MM.1S (cell line): Measurements from ENCODE around the gene CD300H.

Experiments used
- DNase-seq: peaks from one replicate; pipeline ENCODE4 v3.0.0-alpha.2; 2015
- H2AFZ ChIP-seq: fragments of 300-600 bp; sonication (generic); 2 replicates; pipeline ENCODE4 v1.6.0; 2016; ENCODE audit warnings: antibody characterized with exemption, low read length
- H3F3A ChIP-seq: fragments of 300-600 bp; sonication (generic); 2 replicates; pipeline ENCODE4 v1.6.1; 2016; ENCODE audit warnings: mild to moderate bottlenecking, antibody characterized with exemption, low read length, moderate library complexity, mixed read lengths; ENCODE audit not compliant: insufficient read depth
- H3K27ac ChIP-seq: fragments of 300-600 bp; sonication (generic); 2 replicates; pipeline ENCODE4 v1.5.1; 2016; ENCODE audit warnings: mild to moderate bottlenecking, low read length
- H3K27me3 ChIP-seq: fragments of 300-600 bp; sonication (generic); replicated peaks from 2 replicates; pipeline ENCODE4 v1.6.0; 2016; ENCODE audit warnings: low read length; ENCODE audit not compliant: insufficient read depth
- H3K36me3 ChIP-seq: fragments of 300-600 bp; sonication (generic); replicated peaks from 2 replicates; pipeline ENCODE4 v1.6.1; 2016; ENCODE audit warnings: mild to moderate bottlenecking, low read length, mixed read lengths; ENCODE audit not compliant: insufficient read depth
- H3K4me1 ChIP-seq: fragments of 300-600 bp; sonication (generic); 2 replicates; pipeline ENCODE4 v1.6.1; 2016; ENCODE audit warnings: low read length, mixed read lengths
- H3K4me2 ChIP-seq: fragments of 300-600 bp; sonication (generic); 2 replicates; pipeline ENCODE4 v1.6.0; 2016; ENCODE audit warnings: low read depth, low read length
- H3K4me3 ChIP-seq: fragments of 300-600 bp; sonication (generic); 2 replicates; pipeline ENCODE4 v1.5.1; 2016; ENCODE audit warnings: low read length, mixed read lengths
- H3K79me2 ChIP-seq: fragments of 300-600 bp; sonication (generic); 2 replicates; pipeline ENCODE4 v1.6.1; 2016; ENCODE audit warnings: mixed run types, low read length, mixed read lengths
- H3K9ac ChIP-seq: fragments of 300-600 bp; sonication (generic); 2 replicates; pipeline ENCODE4 v1.6.1; 2016; ENCODE audit warnings: low read length, mixed read lengths
- H3K9me2 ChIP-seq: fragments of 300-600 bp; sonication (generic); replicated peaks from 2 replicates; pipeline ENCODE4 v1.6.1; 2016; ENCODE audit warnings: mild to moderate bottlenecking, low read length, mixed read lengths; ENCODE audit not compliant: insufficient read depth
- H3K9me3 ChIP-seq: fragments of 300-600 bp; sonication (generic); replicated peaks from 2 replicates; pipeline ENCODE4 v1.6.1; 2016; ENCODE audit warnings: mild to moderate bottlenecking, low read length, mixed read lengths; ENCODE audit not compliant: insufficient read depth
- H4K20me1 ChIP-seq: fragments of 300-600 bp; sonication (generic); 2 replicates; pipeline ENCODE4 v1.6.1; 2016; ENCODE audit warnings: mild to moderate bottlenecking, low read length, moderate library complexity, mixed read lengths; ENCODE audit not compliant: insufficient read depth
- EZH2 ChIP-seq: fragments of 300-600 bp; sonication (generic); optimal IDR thresholded peaks from 2 replicates; pipeline ENCODE3; 2017; ENCODE audit warnings: low read depth, mild to moderate bottlenecking, antibody characterized with exemption, low read length, mixed read lengths
- EZH2phosphoT487 ChIP-seq: fragments of 300-600 bp; sonication (generic); IDR thresholded peaks from 2 replicates; pipeline ENCODE4 v1.6.1; 2018; ENCODE audit warnings: antibody characterized with exemption, low read length
- TF ChIP-seq, protein P1 (sequence below): fragments of 300-600 bp; sonication (generic); IDR thresholded peaks from 2 replicates; pipeline ENCODE4 v1.5.1; 2016; ENCODE audit warnings: antibody characterized with exemption, low read length, mixed read lengths

CD300H gene

DNA sequence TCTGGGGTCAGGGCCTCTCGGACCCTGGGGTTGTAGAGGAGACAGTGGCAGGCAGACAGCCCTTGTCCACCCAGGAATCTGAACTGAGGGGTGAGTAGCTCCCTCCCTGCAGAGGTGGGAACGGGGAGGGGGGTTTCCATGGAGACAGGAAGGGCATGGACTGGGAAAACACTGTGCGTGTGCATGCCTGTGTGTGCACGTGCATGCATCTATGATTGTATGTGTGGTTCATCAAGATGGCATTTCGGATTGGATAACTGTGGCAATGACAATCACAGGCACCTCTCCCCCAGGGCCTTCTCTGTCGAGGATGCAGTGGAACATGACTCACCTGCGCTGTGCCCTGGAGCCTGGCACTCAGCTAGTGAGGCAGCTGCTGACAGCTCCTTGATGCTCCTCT lies 15.3 kb downstream of the CD300H start:
- Histone ChIP-seq H3K9ac (no peak overlapping the region), H3K79me2 (no peaks in the 10 kb centered on the region), H2AFZ (no peak overlapping the region), H3K4me1 (peaks cover 4% of the 10 kb centered on the region), H3K36me3 (no peaks in the 10 kb centered on the region), H3K9me3 (no peaks in the 10 kb centered on the region), H4K20me1 (no peaks in the 10 kb centered on the region), H3K9me2 (no peaks in the 10 kb centered on the region), H3K4me2 (no peak overlapping the region), H3K4me3 (no peak overlapping the region), H3K27ac (no peak overlapping the region), H3F3A (no peaks in the 10 kb centered on the region), H3K27me3 (peaks cover 75% of the 10 kb centered on the region)
- no peak for DNase-seq
- TF ChIP-seq, protein P1, sequence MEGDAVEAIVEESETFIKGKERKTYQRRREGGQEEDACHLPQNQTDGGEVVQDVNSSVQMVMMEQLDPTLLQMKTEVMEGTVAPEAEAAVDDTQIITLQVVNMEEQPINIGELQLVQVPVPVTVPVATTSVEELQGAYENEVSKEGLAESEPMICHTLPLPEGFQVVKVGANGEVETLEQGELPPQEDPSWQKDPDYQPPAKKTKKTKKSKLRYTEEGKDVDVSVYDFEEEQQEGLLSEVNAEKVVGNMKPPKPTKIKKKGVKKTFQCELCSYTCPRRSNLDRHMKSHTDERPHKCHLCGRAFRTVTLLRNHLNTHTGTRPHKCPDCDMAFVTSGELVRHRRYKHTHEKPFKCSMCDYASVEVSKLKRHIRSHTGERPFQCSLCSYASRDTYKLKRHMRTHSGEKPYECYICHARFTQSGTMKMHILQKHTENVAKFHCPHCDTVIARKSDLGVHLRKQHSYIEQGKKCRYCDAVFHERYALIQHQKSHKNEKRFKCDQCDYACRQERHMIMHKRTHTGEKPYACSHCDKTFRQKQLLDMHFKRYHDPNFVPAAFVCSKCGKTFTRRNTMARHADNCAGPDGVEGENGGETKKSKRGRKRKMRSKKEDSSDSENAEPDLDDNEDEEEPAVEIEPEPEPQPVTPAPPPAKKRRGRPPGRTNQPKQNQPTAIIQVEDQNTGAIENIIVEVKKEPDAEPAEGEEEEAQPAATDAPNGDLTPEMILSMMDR = no peak
- TF ChIP-seq EZH2 = no peak
- no peak for TF ChIP-seq EZH2phosphoT487

DNA sequence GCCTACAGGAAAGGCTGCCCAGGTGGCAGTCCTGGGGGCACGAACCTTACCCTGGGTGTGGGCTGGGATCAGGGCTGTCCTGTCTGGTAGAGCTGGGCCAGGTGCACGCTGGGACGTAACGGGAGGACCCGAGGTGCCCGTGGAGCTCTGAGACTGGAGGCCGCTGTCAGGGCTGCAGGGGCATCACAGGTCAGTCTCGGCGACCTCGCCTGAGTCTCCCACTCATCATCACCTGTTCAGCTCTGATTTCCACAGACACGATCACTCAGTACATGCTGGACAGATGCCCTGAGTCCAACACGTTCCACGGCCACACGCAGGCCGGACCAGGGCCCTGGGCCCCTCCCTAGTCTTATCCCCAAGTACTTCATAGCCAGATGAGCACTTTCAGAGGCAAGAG lies 16.7 kb downstream of the CD300H start:
- Histone ChIP-seq H3K4me3 (no peak overlapping the region), H3K9ac (no peak overlapping the region), H3K9me2 (no peaks in the 10 kb centered on the region), H4K20me1 (no peaks in the 10 kb centered on the region), H3K27me3 (peaks cover 67% of the 10 kb centered on the region), H3K36me3 (no peaks in the 10 kb centered on the region), H2AFZ (no peak overlapping the region), H3K9me3 (no peaks in the 10 kb centered on the region), H3K79me2 (no peaks in the 10 kb centered on the region), H3K4me2 (no peak overlapping the region), H3K4me1 (peaks cover 4% of the 10 kb centered on the region), H3K27ac (no peak overlapping the region), H3F3A (no peaks in the 10 kb centered on the region)
- DNase-seq = no peak
- TF ChIP-seq EZH2phosphoT487 (no peak), EZH2 (no peak)
- TF ChIP-seq, protein P1 = no peak

DNA sequence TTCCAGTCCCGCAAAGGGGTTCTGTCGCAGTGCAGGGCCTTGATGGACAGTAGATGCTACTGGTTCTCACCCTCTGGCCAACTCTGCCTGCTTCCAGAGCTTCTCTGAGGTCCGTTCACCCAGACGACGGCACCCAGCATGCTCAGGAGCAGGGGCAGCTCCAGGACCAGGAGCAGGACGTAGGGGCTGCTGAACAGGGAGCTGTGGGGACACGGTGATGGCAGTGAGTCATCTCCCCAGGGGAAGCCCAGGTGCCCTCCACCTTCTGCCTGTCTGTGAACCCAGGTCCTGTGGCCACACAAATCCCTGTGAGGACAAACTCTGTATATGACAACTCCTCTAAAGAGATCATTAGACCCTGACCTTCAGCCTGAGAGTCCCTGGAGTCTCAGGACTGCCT lies 18.0 kb downstream of the CD300H start:
- H3K27ac ChIP-seq = no peak overlapping the region
- no peak overlapping the region for H3K9ac ChIP-seq
- H3K36me3 ChIP-seq = no peaks in the 10 kb centered on the region
- H3K4me2 ChIP-seq = no peak overlapping the region
- H4K20me1 ChIP-seq = no peaks in the 10 kb centered on the region
- no peaks in the 10 kb centered on the region for H3K9me2 ChIP-seq
- no peak for DNase-seq
- no peaks in the 10 kb centered on the region for H3F3A ChIP-seq
- no peaks in the 10 kb centered on the region for H3K79me2 ChIP-seq
- peaks cover 72% of the 10 kb centered on the region for H3K27me3 ChIP-seq
- no peak overlapping the region for H3K4me3 ChIP-seq
- TF ChIP-seq EZH2 = no peak
- H3K4me1 ChIP-seq = no peaks in the 10 kb centered on the region
- H2AFZ ChIP-seq = no peak overlapping the region
- H3K9me3 ChIP-seq = no peaks in the 10 kb centered on the region

DNA sequence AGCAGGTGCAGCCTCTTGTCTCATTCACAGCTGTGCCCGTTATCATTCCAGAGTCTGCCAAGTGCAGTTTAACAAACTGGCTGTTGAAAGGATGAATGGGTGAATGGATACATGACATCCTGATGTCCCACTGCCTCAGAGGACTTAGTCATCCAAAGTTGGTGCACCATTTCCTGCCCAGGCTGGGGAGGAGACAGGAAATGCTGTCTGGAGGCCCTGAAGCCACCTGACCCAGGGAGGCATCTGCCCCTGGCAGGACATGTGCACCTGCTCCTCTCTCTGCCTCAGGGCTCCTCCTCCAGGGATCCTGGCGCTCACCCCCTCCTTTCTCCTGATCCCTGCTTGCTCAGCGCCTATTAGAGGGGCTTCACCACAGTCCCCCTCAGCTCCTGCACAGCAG lies 19.6 kb downstream of the CD300H start:
- Histone ChIP-seq H2AFZ (no peak overlapping the region), H3K9ac (no peak overlapping the region), H3K9me2 (no peaks in the 10 kb centered on the region), H3K4me3 (no peak overlapping the region), H3K79me2 (no peaks in the 10 kb centered on the region), H3K36me3 (no peaks in the 10 kb centered on the region), H3K4me2 (no peak overlapping the region), H4K20me1 (no peaks in the 10 kb centered on the region), H3K9me3 (no peaks in the 10 kb centered on the region), H3K4me1 (no peaks in the 10 kb centered on the region), H3K27ac (no peak overlapping the region), H3F3A (no peaks in the 10 kb centered on the region), H3K27me3 (peaks cover 75% of the 10 kb centered on the region)
- no peak for TF ChIP-seq EZH2phosphoT487
- DNase-seq = no peak
